H1 (cell line): Measurements from ENCODE around the gene LRP8. TPM values are rescaled to one million over a fixed set of nuclear protein-coding genes. Genes with fewer than 3 reads are reported as not detected.
A peak's percentile ranks its signal among the peaks of the same experiment; 100 is the strongest.

Source experiments
- ATF3 ChIP-seq: IDR thresholded peaks from 2 replicates; pipeline ENCODE4 v1.6.1; 2011; ENCODE audit warnings: low read depth, mild to moderate bottlenecking, low read length; ENCODE audit not compliant: insufficient read depth
- CEBPB ChIP-seq: IDR thresholded peaks from 2 replicates; pipeline ENCODE4 v1.6.1; 2012; ENCODE audit warnings: low read depth, low read length
- polyA plus RNA-seq, 7 experiments: library from polyadenylated mRNA; depleted of rRNA in 3 of 7; stranded (reverse) in 5 of 7; unstranded in 2 of 7; fragments of >200 nt in 5 of 7; fragments of 200-250 nt in 2 of 7; gene quantifications; 1 replicate in 5 of 7; 2 replicates in 1 of 7; 4 replicates in 1 of 7; pipeline versions ENCODE4 v1.2.1 to v1.2.3, GENCODE V29; 2011 to 2013; ENCODE audit warnings: missing spikeins in 2 of 7, mixed read lengths in 2 of 7
- total RNA-seq: library from RNA; stranded (reverse); fragmentation: NEBNext Ultra II Directional; extraction: Animal tissue kit (Norgen Biotek cat#: 25700); gene quantifications from 2 replicates; pipeline ENCODE4 v1.2.1, GENCODE V29; 2021

LRP8 gene
- total and polyA plus RNA-seq, 2 of the 8 experiments (the other 6 are each of a cell fraction or from before 2014, with no cell fraction given): 63.2 to 66.4 TPM

DNA sequence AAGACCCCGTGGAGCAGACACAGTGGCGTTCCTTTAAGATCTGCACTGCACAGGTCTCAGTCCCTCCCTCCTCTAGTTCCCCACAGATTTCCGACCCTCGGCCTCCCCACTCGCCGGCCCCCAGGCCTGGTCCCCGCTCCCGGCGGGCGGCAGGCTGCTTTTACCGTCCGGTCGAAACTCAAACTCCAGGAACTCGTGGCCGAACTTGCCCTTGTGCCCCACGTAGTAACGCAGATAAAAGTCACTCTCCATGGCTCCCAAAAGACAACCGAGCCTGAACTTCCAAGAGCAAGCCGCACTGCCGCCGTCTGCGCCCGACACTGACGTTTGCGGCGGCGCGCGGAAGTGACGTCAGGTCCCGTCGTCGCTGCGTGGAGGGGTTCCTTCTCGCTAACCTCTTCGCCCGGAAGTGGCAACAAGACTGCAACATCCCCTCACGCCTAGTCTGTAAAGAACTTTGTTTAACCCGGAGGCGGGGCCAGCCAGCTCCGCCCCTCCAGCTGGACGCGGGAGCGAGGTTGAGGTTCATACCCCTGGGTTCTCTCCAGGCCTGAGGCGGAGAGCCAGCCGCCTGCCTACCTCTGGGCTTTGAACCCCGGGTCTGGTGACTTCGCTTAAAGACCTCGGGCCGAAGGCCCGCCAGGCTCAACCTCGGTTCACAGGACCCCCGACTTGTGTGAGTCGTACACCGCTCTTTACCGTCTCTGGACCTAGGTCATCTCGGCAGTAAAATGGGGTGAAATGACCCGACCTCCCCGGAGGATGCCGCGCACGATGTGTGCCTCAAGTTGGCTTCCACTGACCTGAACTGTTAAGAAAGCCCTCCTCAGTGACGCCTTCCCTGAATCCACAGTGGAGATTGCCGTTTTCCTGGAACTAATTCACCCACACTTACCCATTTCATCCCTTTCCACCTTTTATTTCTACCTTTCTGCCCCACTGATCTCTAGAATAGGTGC is 89.4 kb downstream of the LRP8 start, which contains the start of gene MAGOH (continued):
- 0 out of 2 replicates have a peak, but pooled peaks have one; percentile 11 for TF ChIP-seq CEBPB
- TF ChIP-seq ATF3: peak; percentile 93
